Fibroblast of skin of right quadriceps (primary cell): ENCODE measurements around the gene HBD.
A peak's percentile ranks its signal among the peaks of the same experiment; 100 is the strongest.
"Not testable (repeated sequence)": the region's sequence is repeated elsewhere in the genome, so short reads cannot be mapped to it uniquely, and the experiment has no call there.

Source experiments
- DNase-seq: peaks from one replicate; pipeline ENCODE4 v3.0.0-alpha.2; 2013

The HBD gene

GRCh38 chr11:5252192-5252918 is 18.1 kb upstream of the HBD start:
- no peak for DNase-seq

GRCh38 chr11:5251746-5252145 is 17.5 kb upstream of the HBD start:
- DNase-seq = no peak

GRCh38 chr11:5250543-5251204 is 16.4 kb upstream of the HBD start:
- DNase-seq = no peak

GRCh38 chr11:5249807-5250396 is 15.6 kb upstream of the HBD start, which contains the start of gene HBG1:
HBG1 (minus strand) TSS chr11:5249857; CDS start chr11:5249804, 53 bp downstream.
- DNase-seq = not testable (repeated sequence)

GRCh38 chr11:5248498-5248897 is 14.2 kb upstream of the HBD start:
- not testable (repeated sequence) for DNase-seq

- peak; percentile 4 for DNase-seq
Measured at GRCh38 chr11:5247472-5248192, 13.3 kb upstream of the HBD start.

- DNase-seq = no peak
Measured at GRCh38 chr11:5246772-5247471, 12.6 kb upstream of the HBD start.

GRCh38 chr11:5245155-5245554 is 10.9 kb upstream of the HBD start:
- no peak for DNase-seq

GRCh38 chr11:5243816-5244180 is 9.5 kb upstream of the HBD start:
- DNase-seq = no peak

- peak; percentile 2 for DNase-seq
Measured at GRCh38 chr11:5242933-5243815, 8.9 kb upstream of the HBD start.

GRCh38 chr11:5242208-5242607 is 7.9 kb upstream of the HBD start:
- DNase-seq = no peak

- DNase-seq = no peak
Measured at GRCh38 chr11:5241458-5241857, 7.2 kb upstream of the HBD start.

GRCh38 chr11:5240458-5240857 is 6.2 kb upstream of the HBD start:
- DNase-seq = no peak

- no peak for DNase-seq
Measured at GRCh38 chr11:5240056-5240455, 5.8 kb upstream of the HBD start.

- no peak for DNase-seq
Measured at GRCh38 chr11:5239046-5239445, 4.8 kb upstream of the HBD start.

- DNase-seq = no peak
Measured at GRCh38 chr11:5238486-5238885, 4.2 kb upstream of the HBD start.

- DNase-seq = no peak
Measured at GRCh38 chr11:5237420-5237819, 3.1 kb upstream of the HBD start.

GRCh38 chr11:5235364-5236095 is 1.2 kb upstream of the HBD start:
- DNase-seq = no peak

GRCh38 chr11:5233307-5233706 is 976 bp downstream of the HBD start:
- DNase-seq = no peak

- DNase-seq = no peak
Measured at GRCh38 chr11:5232821-5233220, 1.5 kb downstream of the HBD start.

- DNase-seq = no peak
Measured at GRCh38 chr11:5232176-5232575, 2.1 kb downstream of the HBD start.
